B cell (primary cell): ENCODE measurements around the gene DNM1. TPM values are rescaled to one million over a fixed set of nuclear protein-coding genes. Genes with fewer than 3 reads are reported as not detected.

Experiments
- ATAC-seq: fragments of 200-7000 bp; cut with Tn5 transposase; one replicate; pipeline ENCODE4 v1.10.0; 2021; ENCODE audit warnings: low read depth, mild to moderate bottlenecking, moderate number of reproducible peaks, moderate library complexity
- CTCF ChIA-PET: fragments of 350-600 bp; sonication (Branson Sonifier 250); formaldehyde crosslinking; loops from one replicate; lab custom pipeline; 2021; ENCODE audit warnings: antibody characterized with exemption, inconsistent platforms; lab: Charles Lee
- POLR2A ChIA-PET: fragments of 350-600 bp; sonication (Branson Sonifier 250); formaldehyde crosslinking; loops from one replicate; lab custom pipeline; 2021; ENCODE audit warnings: antibody characterized with exemption; lab: Charles Lee
- DNase-seq: peaks from one replicate; pipeline ENCODE4 v3.0.0; 2013
- H2AFZ ChIP-seq: 2 replicates; pipeline ENCODE4 v1.6.1; 2012; ENCODE audit warnings: mild to moderate bottlenecking, low read depth, low read length; ENCODE audit not compliant: insufficient read depth, poor library complexity, severe bottlenecking
- H3K27ac ChIP-seq, 2 donors: 1 replicate in 1 of 2; 2 replicates in 1 of 2; pipeline ENCODE4 v1.5.1; 2012 to 2013; ENCODE audit warnings: low read length in 2 of 2, mild to moderate bottlenecking in 2 of 2, moderate library complexity in 1 of 2
- H3K27me3 ChIP-seq, 4 experiments: fragments of 200-600 bp in 1 of 4; sonication (generic) in 1 of 4; replicated peaks in 1 of 4; 1 replicate in 2 of 4; 2 replicates in 2 of 4; pipeline versions ENCODE4 v1.6.1 to v1.7.0; 2013 to 2016; ENCODE audit warnings: low read length in 3 of 4, mild to moderate bottlenecking in 2 of 4, mixed read lengths in 1 of 4, moderate library complexity in 1 of 4; ENCODE audit not compliant: insufficient read depth in 4 of 4, control insufficient read depth in 3 of 4; ENCODE audit errors: control extremely low read depth in 1 of 4
- H3K36me3 ChIP-seq, 2 experiments: replicated peaks in 1 of 2; 1 replicate in 1 of 2; 2 replicates in 1 of 2; pipeline versions ENCODE4 v1.6.1 to v1.7.1; 2013; ENCODE audit warnings: low read length in 1 of 2; ENCODE audit not compliant: insufficient read depth in 2 of 2, control insufficient read depth in 1 of 2; ENCODE audit errors: control extremely low read depth in 1 of 2, extremely low read depth in 1 of 2
- H3K4me1 ChIP-seq, 2 donors: fragments of 200-600 bp in 1 of 2; sonication (generic) in 1 of 2; 1 replicate in 1 of 2; 2 replicates in 1 of 2; pipeline versions ENCODE4 v1.5.1 to v1.6.1; 2013 to 2017; ENCODE audit warnings: low read length in 2 of 2; ENCODE audit not compliant: control insufficient read depth in 2 of 2, insufficient read depth in 2 of 2
- H3K4me2 ChIP-seq: replicated peaks from 2 replicates; pipeline ENCODE3; 2012; ENCODE audit warnings: mild to moderate bottlenecking, low read depth, low read length; ENCODE audit not compliant: poor library complexity, severe bottlenecking
- H3K4me3 ChIP-seq, 5 experiments: fragments of 200-600 bp in 1 of 5; sonication (generic) in 1 of 5; 1 replicate in 3 of 5; 2 replicates in 2 of 5; pipeline versions ENCODE4 v1.5.1 to v1.7.0; 2011 to 2016; ENCODE audit warnings: low read length in 4 of 5, mild to moderate bottlenecking in 4 of 5, low read depth in 2 of 5, control low read depth in 1 of 5, moderate library complexity in 1 of 5; ENCODE audit not compliant: insufficient read depth in 1 of 5; ENCODE audit errors: control extremely low read depth in 1 of 5, extremely low read depth in 1 of 5
- H3K79me2 ChIP-seq: fragments of 200-600 bp; sonication (generic); one replicate; pipeline ENCODE4 v1.6.0; 2016; ENCODE audit warnings: low read length; ENCODE audit not compliant: control insufficient read depth, insufficient read depth
- H3K9ac ChIP-seq: fragments of 200-600 bp; sonication (generic); 2 replicates; pipeline ENCODE4 v1.6.1; 2017; ENCODE audit warnings: mild to moderate bottlenecking, low read length, moderate library complexity
- H3K9me3 ChIP-seq, 3 donors: one replicate each; pipeline versions ENCODE4 v1.6.1 to v1.7.1; 2013; ENCODE audit warnings: low read length in 2 of 3; ENCODE audit not compliant: control insufficient read depth in 2 of 3, insufficient read depth in 1 of 3; ENCODE audit errors: control extremely low read depth in 1 of 3
- H4K20me1 ChIP-seq: 2 replicates; pipeline ENCODE4 v1.6.0; 2012; ENCODE audit warnings: mild to moderate bottlenecking, low read length; ENCODE audit not compliant: insufficient read depth, control insufficient read depth, poor library complexity, severe bottlenecking
- H3K27ac Mint-ChIP-seq: one replicate; pipeline ENCODE4 v1.8.0; 2021; ENCODE audit warnings: mixed read lengths
- H3K27me3 Mint-ChIP-seq: one replicate; pipeline ENCODE4 v1.8.0; 2021; ENCODE audit warnings: mixed read lengths
- H3K4me1 Mint-ChIP-seq: one replicate; pipeline ENCODE4 v1.8.0; 2021; ENCODE audit warnings: mixed read lengths
- H3K4me3 Mint-ChIP-seq: one replicate; pipeline ENCODE4 v1.8.0; 2021; ENCODE audit warnings: mixed read lengths
- H3K9me3 Mint-ChIP-seq: one replicate; pipeline ENCODE4 v1.8.0; 2022; ENCODE audit warnings: mixed read lengths; ENCODE audit not compliant: insufficient read depth
- EZH2 ChIP-seq: IDR thresholded peaks from 2 replicates; pipeline ENCODE4 v1.6.1; 2012; ENCODE audit warnings: borderline replicate concordance, low read depth, mild to moderate bottlenecking, moderate library complexity, low read length; ENCODE audit not compliant: insufficient read depth, poor library complexity, severe bottlenecking
- WGBS: methylation state at CpG from one replicate; pipeline ENCODE4 v1.1.5; 2013; ENCODE audit warnings: missing lambda C conversion rate; ENCODE audit not compliant: insufficient coverage; 5-methylcytosine and 5-hydroxymethylcytosine counted together
- intact Hi-C: fragments of 100-400 bp; cut with micrococcal nuclease; formaldehyde crosslinking; loops from one replicate; pipeline ENCODE4 v1.10.0; 2022
- polyA plus RNA-seq: library from polyadenylated mRNA; depleted of rRNA; stranded (reverse); fragments of >200 nt; gene quantifications from 2 replicates; pipeline ENCODE4 v1.2.3, GENCODE V29; 2012
- total RNA-seq, 2 donors: library from RNA; stranded (reverse); fragments of 120-200 nt in 1 of 2; gene quantifications; 1 replicate in 1 of 2; 2 replicates in 1 of 2; pipeline versions ENCODE4 v1.2.3 to v1.2.4, GENCODE V29; 2013 to 2022
- TF ChIP-seq, protein P1 (sequence below): fragments of 200-600 bp; IDR thresholded peaks from one replicate; pipeline ENCODE4 v1.8.0; 2022; ENCODE audit warnings: antibody characterized with exemption, mild to moderate bottlenecking

DNM1 gene
- total and polyA plus RNA-seq, 2 donors (not counting 1 experiment from before 2014, with no cell fraction given): 0.63 to 1.3 TPM

DNA sequence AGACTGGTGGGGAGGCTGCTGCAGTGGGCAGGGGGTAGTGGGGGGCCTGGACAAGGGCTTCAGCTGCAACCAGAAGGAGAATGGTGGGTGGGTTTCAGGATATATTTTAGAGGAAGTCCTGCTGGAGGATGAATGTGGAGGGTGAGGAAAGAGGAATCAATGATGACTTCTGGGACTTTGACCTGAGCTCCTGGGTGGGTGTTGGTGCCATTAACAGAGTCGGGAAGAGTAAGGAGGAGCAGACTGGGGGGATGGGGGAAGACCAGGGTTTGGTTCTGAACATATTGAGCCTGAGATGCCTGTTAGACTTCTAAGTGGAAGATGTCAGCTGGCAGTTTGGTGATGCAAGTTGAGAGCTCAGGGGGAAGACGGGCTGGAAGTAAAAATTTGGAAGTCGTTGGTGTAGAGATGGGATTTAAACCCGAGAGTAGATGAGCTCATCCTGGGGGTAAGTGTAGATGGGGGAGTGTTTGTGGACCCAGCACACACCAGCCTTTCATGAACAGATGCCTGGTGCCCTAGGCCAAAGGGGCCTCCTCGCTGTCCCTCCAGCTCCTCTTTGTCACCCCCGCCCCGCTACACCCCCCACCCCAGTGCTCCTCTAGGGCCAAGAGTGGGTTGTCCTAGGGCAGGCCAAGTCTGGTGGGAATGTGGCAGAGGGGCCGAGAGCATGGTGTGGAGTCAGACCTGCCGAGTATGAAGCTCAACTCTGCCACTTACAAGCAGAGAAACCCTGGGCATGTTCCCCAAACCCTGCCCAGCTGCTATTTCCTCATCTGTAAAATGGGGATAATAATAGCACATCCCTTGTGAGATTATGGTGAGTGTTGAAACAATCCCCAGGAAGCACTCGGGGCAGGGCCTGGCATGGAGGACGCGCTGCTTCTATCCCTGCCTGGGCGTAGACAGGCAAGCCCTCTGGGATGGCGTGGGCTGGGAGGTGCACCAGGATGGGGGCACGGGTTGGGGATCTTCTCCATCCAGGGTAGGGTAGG, 4.0 kb downstream of the DNM1 start:
- Histone ChIP-seq H3K9me3 (no peaks in the 10 kb centered on the region), H3K9ac (no peak overlapping the region), H3K27ac (no peak overlapping the region), H2AFZ (no peak overlapping the region), H3K36me3 (no peaks in the 10 kb centered on the region), H3K27me3 (peaks cover 0 to 38% (median 8%) of the 10 kb centered on the region in 4 experiments), H3K4me2 (no peak overlapping the region), H3K4me1 (peaks cover 12 to 16% of the 10 kb centered on the region in 2 donors), H4K20me1 (no peaks in the 10 kb centered on the region), H3K4me3 (no peak overlapping the region), H3K79me2 (no peaks in the 10 kb centered on the region)
- no peak for ATAC-seq
- no peak overlapping the region for H3K27ac Mint-ChIP-seq
- peaks cover 42% of the 10 kb centered on the region for H3K27me3 Mint-ChIP-seq
- peaks cover 9% of the 10 kb centered on the region for H3K4me1 Mint-ChIP-seq
- intact Hi-C loops: no loop called here
- POLR2A ChIA-PET: interaction anchor here (0.6 to 0.7 kb wide), 3 partner anchors 8 to 24 kb away, joined by 3 to 8 read pairs (median 3); no protein-coding TSS in a partner anchor
- DNase-seq: no peak
- no peak overlapping the region for H3K4me3 Mint-ChIP-seq
- 96% methylated on average over 8 of the region's 15 CpGs for WGBS
- CTCF ChIA-PET: interaction anchor here (0.6 to 1.0 kb wide), 3 partner anchors 9 to 234 kb away, joined by 3 to 5 read pairs (median 4); no protein-coding TSS in a partner anchor
- H3K9me3 Mint-ChIP-seq: no peaks in the 10 kb centered on the region
- TF ChIP-seq EZH2: no peak
- TF ChIP-seq, protein P1, sequence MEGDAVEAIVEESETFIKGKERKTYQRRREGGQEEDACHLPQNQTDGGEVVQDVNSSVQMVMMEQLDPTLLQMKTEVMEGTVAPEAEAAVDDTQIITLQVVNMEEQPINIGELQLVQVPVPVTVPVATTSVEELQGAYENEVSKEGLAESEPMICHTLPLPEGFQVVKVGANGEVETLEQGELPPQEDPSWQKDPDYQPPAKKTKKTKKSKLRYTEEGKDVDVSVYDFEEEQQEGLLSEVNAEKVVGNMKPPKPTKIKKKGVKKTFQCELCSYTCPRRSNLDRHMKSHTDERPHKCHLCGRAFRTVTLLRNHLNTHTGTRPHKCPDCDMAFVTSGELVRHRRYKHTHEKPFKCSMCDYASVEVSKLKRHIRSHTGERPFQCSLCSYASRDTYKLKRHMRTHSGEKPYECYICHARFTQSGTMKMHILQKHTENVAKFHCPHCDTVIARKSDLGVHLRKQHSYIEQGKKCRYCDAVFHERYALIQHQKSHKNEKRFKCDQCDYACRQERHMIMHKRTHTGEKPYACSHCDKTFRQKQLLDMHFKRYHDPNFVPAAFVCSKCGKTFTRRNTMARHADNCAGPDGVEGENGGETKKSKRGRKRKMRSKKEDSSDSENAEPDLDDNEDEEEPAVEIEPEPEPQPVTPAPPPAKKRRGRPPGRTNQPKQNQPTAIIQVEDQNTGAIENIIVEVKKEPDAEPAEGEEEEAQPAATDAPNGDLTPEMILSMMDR: no peak
